ENCODE measurements around the gene PDZD2.

The PDZD2 gene

GRCh38 chr5:31743678-31744077 is 104.7 kb downstream of the PDZD2 start:
- no peak for DNase-seq (ENCODE audit: low read depth)
- H3K4me3 ChIP-seq (ENCODE audit: control insufficient read depth, low read depth, low read length): no peak overlapping the region
- TF ChIP-seq CTCF (conservative IDR thresholded peaks at IDR 0.05; ENCODE audit: control insufficient read depth, insufficient read depth, low read depth, low read length): no peak

- TF ChIP-seq CTCF (conservative IDR thresholded peaks at IDR 0.05; ENCODE audit: control insufficient read depth, insufficient read depth, low read depth, low read length): no peak
- no peak for DNase-seq (ENCODE audit: low read depth)
- H3K4me3 ChIP-seq (ENCODE audit: control insufficient read depth, low read depth, low read length): no peak overlapping the region
Measured at GRCh38 chr5:31748458-31749172, 109.7 kb downstream of the PDZD2 start.

GRCh38 chr5:31750215-31750614 is 111.3 kb downstream of the PDZD2 start:
- no peak overlapping the region for H3K4me3 ChIP-seq (ENCODE audit: control insufficient read depth, low read depth, low read length)
- TF ChIP-seq CTCF (conservative IDR thresholded peaks at IDR 0.05; ENCODE audit: control insufficient read depth, insufficient read depth, low read depth, low read length): no peak
- DNase-seq (ENCODE audit: low read depth): no peak

GRCh38 chr5:31751610-31752009 is 112.7 kb downstream of the PDZD2 start:
- no peak for DNase-seq (ENCODE audit: low read depth)

GRCh38 chr5:31753700-31754357 is 114.9 kb downstream of the PDZD2 start:
- no peak for TF ChIP-seq CTCF (conservative IDR thresholded peaks at IDR 0.05; ENCODE audit: control insufficient read depth, insufficient read depth, low read depth, low read length)
- DNase-seq (ENCODE audit: low read depth): no peak
- no peak overlapping the region for H3K4me3 ChIP-seq (ENCODE audit: control insufficient read depth, low read depth, low read length)

More at GRCh38 chr5:31751610-31752009, 112.7 kb downstream of the PDZD2 start:
- no peak overlapping the region for H3K4me3 ChIP-seq (ENCODE audit: control insufficient read depth, low read depth, low read length)
- no peak for TF ChIP-seq CTCF (conservative IDR thresholded peaks at IDR 0.05; ENCODE audit: control insufficient read depth, insufficient read depth, low read depth, low read length)

- no peak for DNase-seq (ENCODE audit: low read depth)
- H3K4me3 ChIP-seq (ENCODE audit: control insufficient read depth, low read depth, low read length): no peak overlapping the region
- no peak for TF ChIP-seq CTCF (conservative IDR thresholded peaks at IDR 0.05; ENCODE audit: control insufficient read depth, insufficient read depth, low read depth, low read length)
Measured at GRCh38 chr5:31754358-31754704, 115.4 kb downstream of the PDZD2 start.
